Adrenal gland (tissue), 5 donors: ENCODE measurements around the gene MYH11.
"Not testable (repeated sequence)": the region's sequence is repeated elsewhere in the genome, so short reads cannot be mapped to it uniquely, and the experiment has no call there.

Experiments
- CTCF ChIP-seq, 6 experiments: fragments of 450-650 bp in 4 of 6; fragments of 200-600 bp in 2 of 6; sonication (generic) in 1 of 6; IDR thresholded peaks; 1 replicate in 5 of 6; 2 replicates in 1 of 6; pipeline versions ENCODE4 v1.5.1 to v1.8.0; 2016 to 2021; ENCODE audit warnings: antibody characterized with exemption in 6 of 6, mild to moderate bottlenecking in 2 of 6, moderate library complexity in 1 of 6
- POLR2A ChIP-seq, 2 donors: fragments of 450-650 bp; IDR thresholded peaks; one replicate each; pipeline ENCODE4 v1.6.1; 2017; ENCODE audit warnings: antibody characterized with exemption in 2 of 2, mild to moderate bottlenecking in 2 of 2, moderate library complexity in 1 of 2
- donor health status: DM: no; HTN: no; CAD: no.

GRCh38 chr16:15672127-15672513, 184.7 kb downstream of the MYH11 start:
- not testable (repeated sequence) for TF ChIP-seq CTCF, POLR2A (IDR thresholded peaks at IDR 0.05)
